PC-9 (cell line): ENCODE data around the gene AP4S1. TPM values are rescaled to one million over a fixed set of nuclear protein-coding genes. Genes with fewer than 3 reads are reported as not detected.

Experiments used
- BruUV-seq: library from RNA; stranded (reverse); fragments of 400-500 nt; replicated peaks from 2 replicates; lab custom pipeline; 2021; lab: Mats Ljungman, UMichigan
- CTCF ChIA-PET: fragments of 300-600 bp; sonication (Branson Sonifier 250); formaldehyde crosslinking; loops from one replicate; lab custom pipeline; 2022; ENCODE audit warnings: antibody characterized with exemption; lab: Charles Lee
- POLR2A ChIA-PET: fragments of 300-600 bp; sonication (Branson Sonifier 250); formaldehyde crosslinking; loops from one replicate; lab custom pipeline; 2022; ENCODE audit warnings: antibody characterized with exemption; ENCODE audit not compliant: unreplicated experiment; lab: Charles Lee
- DNase-seq, 2 experiments: peaks; one replicate each; pipeline versions ENCODE4 v3.0.0 to v3.0.0-alpha.2; 2015 to 2022; ENCODE audit warnings: mixed read lengths in 1 of 2
- H2AFZ ChIP-seq: fragments of 200-600 bp; sonication (generic); 2 replicates; pipeline ENCODE4 v1.8.1; 2017; ENCODE audit warnings: antibody characterized with exemption
- H3F3A ChIP-seq: fragments of 200-600 bp; sonication (generic); 2 replicates; pipeline ENCODE4 v1.8.1; 2017; ENCODE audit warnings: antibody characterized with exemption, mild to moderate bottlenecking, low read depth; ENCODE audit not compliant: insufficient read depth
- H3K27ac ChIP-seq: fragments of 200-600 bp; sonication (generic); 2 replicates; pipeline ENCODE4 v1.6.1; 2016; ENCODE audit warnings: mixed run types
- H3K27me3 ChIP-seq: fragments of 200-600 bp; sonication (generic); 2 replicates; pipeline ENCODE4 v1.6.1; 2016; ENCODE audit warnings: low read depth, mixed run types; ENCODE audit not compliant: insufficient read depth
- H3K36me3 ChIP-seq: fragments of 200-600 bp; sonication (generic); 2 replicates; pipeline ENCODE4 v1.6.1; 2016; ENCODE audit warnings: low read depth, mixed run types
- H3K4me1 ChIP-seq: fragments of 200-600 bp; sonication (generic); replicated peaks from 2 replicates; pipeline ENCODE4 v1.6.1; 2016; ENCODE audit warnings: mixed run types; ENCODE audit not compliant: insufficient read depth
- H3K4me2 ChIP-seq: fragments of 200-600 bp; sonication (generic); 2 replicates; pipeline ENCODE4 v1.6.1; 2017; ENCODE audit warnings: mixed run types
- H3K4me3 ChIP-seq: fragments of 200-600 bp; sonication (generic); 2 replicates; pipeline ENCODE4 v1.6.1; 2016; ENCODE audit warnings: mixed run types
- H3K79me2 ChIP-seq: fragments of 200-600 bp; sonication (generic); 2 replicates; pipeline ENCODE4 v1.6.1; 2017; ENCODE audit warnings: low read depth, mixed run types
- H3K9me2 ChIP-seq: fragments of 200-600 bp; sonication (generic); 2 replicates; pipeline ENCODE4 v1.8.1; 2017; ENCODE audit warnings: mild to moderate bottlenecking; ENCODE audit not compliant: insufficient read depth
- H3K9me3 ChIP-seq: fragments of 200-600 bp; sonication (generic); 2 replicates; pipeline ENCODE4 v1.8.1; 2016; ENCODE audit warnings: low read depth; ENCODE audit not compliant: insufficient read depth
- H4K20me1 ChIP-seq: fragments of 200-600 bp; sonication (generic); 2 replicates; pipeline ENCODE4 v1.8.1; 2017; ENCODE audit not compliant: insufficient read depth
- CTCF ChIP-seq: fragments of 200-600 bp; sonication (generic); conservative IDR thresholded peaks from 2 replicates; pipeline ENCODE4 v1.6.1; 2017; ENCODE audit warnings: mixed run types, antibody characterized with exemption, mild to moderate bottlenecking, moderate library complexity
- EZH2 ChIP-seq: fragments of 200-600 bp; sonication (generic); IDR thresholded peaks from 2 replicates; pipeline ENCODE4 v1.8.0; 2017; ENCODE audit warnings: antibody characterized with exemption, low read depth
- intact Hi-C: fragments of 100-400 bp; cut with micrococcal nuclease; formaldehyde crosslinking; loops from one replicate; pipeline ENCODE4 v1.10.0; 2022; ENCODE audit not compliant: unreplicated experiment
- total RNA-seq: library from RNA; stranded (reverse); gene quantifications from 2 replicates; pipeline ENCODE4 v1.2.3, GENCODE V29; 2021

AP4S1 gene
- total RNA-seq, 1 experiment from 2014 or later: 2.8 TPM

DNA sequence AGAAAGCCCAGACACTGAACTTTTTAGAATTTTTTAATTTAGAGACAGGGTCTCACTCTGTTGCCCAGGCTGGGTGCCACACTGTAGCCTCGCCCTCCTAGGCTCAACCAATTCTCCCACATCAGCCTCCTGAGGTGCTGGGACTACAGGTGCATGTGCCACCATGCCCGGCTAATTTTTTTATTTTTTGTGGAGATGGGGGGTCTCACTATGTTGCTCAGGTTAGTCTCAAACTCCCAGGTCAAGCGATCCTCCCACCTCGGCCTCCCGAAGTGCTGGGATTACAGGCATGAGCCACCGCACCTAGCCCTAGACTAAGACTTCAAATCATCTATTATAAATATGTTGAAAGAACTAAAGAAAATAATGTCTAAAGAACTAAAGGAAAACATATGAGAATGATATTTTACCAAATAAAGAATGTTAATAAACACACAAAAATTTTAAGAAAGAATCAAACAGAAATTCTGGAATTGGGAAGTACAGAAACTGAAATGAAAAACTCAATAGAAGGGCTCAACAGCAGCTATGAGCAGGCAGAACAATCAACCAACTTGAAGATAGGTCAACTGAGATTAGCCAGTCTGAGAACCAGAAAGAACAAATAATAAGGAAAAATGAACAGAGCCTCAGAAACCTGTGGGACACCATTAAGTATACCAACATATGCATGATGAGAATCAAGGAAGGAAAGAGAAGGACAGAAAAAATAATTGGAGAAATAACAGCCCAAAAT is 26.2 kb upstream of the AP4S1 start:
- no peaks in the 10 kb centered on the region for H3F3A ChIP-seq
- no peak overlapping the region for H3K4me3 ChIP-seq
- no peaks in the 10 kb centered on the region; the same call in none of the 2 replicates for H4K20me1 ChIP-seq
- CTCF ChIA-PET: no interaction called here
- intact Hi-C loops: no loop called here
- H3K4me2 ChIP-seq: no peak overlapping the region
- H3K27me3 ChIP-seq: no peaks in the 10 kb centered on the region
- no peaks in the 10 kb centered on the region for H3K4me1 ChIP-seq
- no peak for TF ChIP-seq EZH2
- TF ChIP-seq CTCF: no peak
- no peaks in the 10 kb centered on the region for H3K9me2 ChIP-seq
- H3K36me3 ChIP-seq: no peaks in the 10 kb centered on the region
- no peak overlapping the region for H2AFZ ChIP-seq
- BruUV-seq: no TSS peak
- peaks cover 65% of the 10 kb centered on the region for H3K79me2 ChIP-seq
- POLR2A ChIA-PET: no interaction called here
- no peak for DNase-seq
- H3K27ac ChIP-seq: no peak overlapping the region
- H3K9me3 ChIP-seq: peaks cover 4% of the 10 kb centered on the region; the same call in 1 of the 2 replicates

GRCh38 chr14:31000629-31001338 is 24.7 kb upstream of the AP4S1 start:
- intact Hi-C loops: no loop called here
- CTCF ChIA-PET: no interaction called here
- TF ChIP-seq EZH2 (no peak), CTCF (no peak)
- Histone ChIP-seq H3K27ac (no peak overlapping the region), H3K4me3 (no peak overlapping the region), H3K4me2 (no peak overlapping the region), H3K4me1 (no peaks in the 10 kb centered on the region), H3K79me2 (peaks cover 50% of the 10 kb centered on the region), H3K27me3 (no peaks in the 10 kb centered on the region), H4K20me1 (no peaks in the 10 kb centered on the region), H2AFZ (no peak overlapping the region), H3K9me2 (no peaks in the 10 kb centered on the region), H3K9me3 (peaks cover 4% of the 10 kb centered on the region; the same call in 1 of the 2 replicates), H3K36me3 (no peaks in the 10 kb centered on the region), H3F3A (no peaks in the 10 kb centered on the region)
- no peak for DNase-seq
- POLR2A ChIA-PET: no interaction called here
- no TSS peak for BruUV-seq

DNA sequence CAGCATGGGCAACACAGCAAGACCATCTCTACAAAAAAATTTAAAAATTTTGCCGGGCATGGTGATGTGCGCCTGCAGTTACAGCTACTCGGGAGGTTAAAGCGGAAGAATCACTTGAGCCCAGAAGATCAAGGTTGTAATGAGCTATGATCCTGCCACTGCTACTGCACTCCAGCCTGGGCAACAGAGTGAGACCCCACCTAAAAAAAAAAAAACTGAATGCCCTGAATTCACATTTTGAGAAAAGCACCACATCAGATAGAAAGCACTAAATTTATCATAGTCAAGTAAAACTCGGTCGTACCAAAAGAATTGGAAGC is 24.1 kb upstream of the AP4S1 start:
- no peak overlapping the region for H2AFZ ChIP-seq
- no peak overlapping the region for H3K4me2 ChIP-seq
- BruUV-seq: no TSS peak
- peaks cover 4% of the 10 kb centered on the region; the same call in 1 of the 2 replicates for H3K9me3 ChIP-seq
- peaks cover 46% of the 10 kb centered on the region for H3K79me2 ChIP-seq
- H3K4me3 ChIP-seq: no peak overlapping the region
- no peaks in the 10 kb centered on the region for H3K36me3 ChIP-seq
- intact Hi-C loops: no loop called here
- no peak overlapping the region for H3K27ac ChIP-seq
- TF ChIP-seq CTCF (no peak), EZH2 (no peak)
- H3F3A ChIP-seq: no peaks in the 10 kb centered on the region
- H3K9me2 ChIP-seq: no peaks in the 10 kb centered on the region
- no peaks in the 10 kb centered on the region for H4K20me1 ChIP-seq
- DNase-seq: no peak
- no peaks in the 10 kb centered on the region for H3K4me1 ChIP-seq
- ChIA-PET CTCF (no interaction called here), POLR2A (no interaction called here)
- no peaks in the 10 kb centered on the region for H3K27me3 ChIP-seq
